Measurements from ENCODE around the gene FGF7.
"Not testable (repeated sequence)": the region's sequence is repeated elsewhere in the genome, so short reads cannot be mapped to it uniquely, and the experiment has no call there.

- not testable (repeated sequence) for TF ChIP-seq CTCF (conservative IDR thresholded peaks at IDR 0.05); ZFX (IDR thresholded peaks at IDR 0.05)
Observed at GRCh38 chr15:49512739-49513138, 89.7 kb downstream of the FGF7 start.
